ENCODE measurements around the gene MSL3.

MSL3 gene, protein sequence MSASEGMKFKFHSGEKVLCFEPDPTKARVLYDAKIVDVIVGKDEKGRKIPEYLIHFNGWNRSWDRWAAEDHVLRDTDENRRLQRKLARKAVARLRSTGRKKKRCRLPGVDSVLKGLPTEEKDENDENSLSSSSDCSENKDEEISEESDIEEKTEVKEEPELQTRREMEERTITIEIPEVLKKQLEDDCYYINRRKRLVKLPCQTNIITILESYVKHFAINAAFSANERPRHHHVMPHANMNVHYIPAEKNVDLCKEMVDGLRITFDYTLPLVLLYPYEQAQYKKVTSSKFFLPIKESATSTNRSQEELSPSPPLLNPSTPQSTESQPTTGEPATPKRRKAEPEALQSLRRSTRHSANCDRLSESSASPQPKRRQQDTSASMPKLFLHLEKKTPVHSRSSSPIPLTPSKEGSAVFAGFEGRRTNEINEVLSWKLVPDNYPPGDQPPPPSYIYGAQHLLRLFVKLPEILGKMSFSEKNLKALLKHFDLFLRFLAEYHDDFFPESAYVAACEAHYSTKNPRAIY

GRCh38 chrX:11757719-11758399, at the start of gene MSL3:
TSS of gene MSL3 (plus strand) at chrX:11758237. CDS start at chrX:11758264, 27 bp downstream.
- TF ChIP-seq, protein P1, sequence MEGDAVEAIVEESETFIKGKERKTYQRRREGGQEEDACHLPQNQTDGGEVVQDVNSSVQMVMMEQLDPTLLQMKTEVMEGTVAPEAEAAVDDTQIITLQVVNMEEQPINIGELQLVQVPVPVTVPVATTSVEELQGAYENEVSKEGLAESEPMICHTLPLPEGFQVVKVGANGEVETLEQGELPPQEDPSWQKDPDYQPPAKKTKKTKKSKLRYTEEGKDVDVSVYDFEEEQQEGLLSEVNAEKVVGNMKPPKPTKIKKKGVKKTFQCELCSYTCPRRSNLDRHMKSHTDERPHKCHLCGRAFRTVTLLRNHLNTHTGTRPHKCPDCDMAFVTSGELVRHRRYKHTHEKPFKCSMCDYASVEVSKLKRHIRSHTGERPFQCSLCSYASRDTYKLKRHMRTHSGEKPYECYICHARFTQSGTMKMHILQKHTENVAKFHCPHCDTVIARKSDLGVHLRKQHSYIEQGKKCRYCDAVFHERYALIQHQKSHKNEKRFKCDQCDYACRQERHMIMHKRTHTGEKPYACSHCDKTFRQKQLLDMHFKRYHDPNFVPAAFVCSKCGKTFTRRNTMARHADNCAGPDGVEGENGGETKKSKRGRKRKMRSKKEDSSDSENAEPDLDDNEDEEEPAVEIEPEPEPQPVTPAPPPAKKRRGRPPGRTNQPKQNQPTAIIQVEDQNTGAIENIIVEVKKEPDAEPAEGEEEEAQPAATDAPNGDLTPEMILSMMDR (IDR thresholded peaks at IDR 0.05; ENCODE audit: insufficient read depth, low read depth, low read length, missing control alignments), result no peak
- H3K4me3 ChIP-seq (ENCODE audit: low read depth, low read length), result peak within 1 kb of the TSS; percentile 70
- peak; percentile 80 for DNase-seq (ENCODE audit: low read depth)

DNA sequence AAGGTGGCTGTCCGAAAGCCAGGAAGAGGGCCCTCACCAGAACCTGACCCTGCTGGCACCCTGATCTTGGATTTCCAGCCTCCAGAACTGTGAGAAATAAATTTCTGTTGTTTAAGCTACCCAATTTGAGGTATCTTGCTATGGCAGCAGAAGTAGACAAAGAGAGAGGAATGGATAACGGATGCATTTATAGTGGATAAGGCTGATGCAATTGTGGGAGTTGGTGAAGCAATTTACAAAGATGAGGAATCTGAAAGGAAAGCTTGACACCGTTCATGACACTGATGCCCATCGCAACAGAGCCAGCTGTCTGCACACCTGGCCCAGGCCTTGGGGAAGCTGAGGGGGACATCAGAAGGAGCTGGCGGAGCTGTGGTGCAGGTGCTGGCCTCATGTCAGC, 35.7 kb upstream of the MSL3 start:
- TF ChIP-seq, protein P1 (IDR thresholded peaks at IDR 0.05; ENCODE audit: insufficient read depth, low read depth, low read length, missing control alignments), result no peak
- no peak for DNase-seq (ENCODE audit: low read depth)
- H3K4me3 ChIP-seq (ENCODE audit: low read depth, low read length), result no peak overlapping the region

GRCh38 chrX:11724122-11725017, 33.7 kb upstream of the MSL3 start:
- DNase-seq (ENCODE audit: low read depth), result peak; percentile 53

DNA sequence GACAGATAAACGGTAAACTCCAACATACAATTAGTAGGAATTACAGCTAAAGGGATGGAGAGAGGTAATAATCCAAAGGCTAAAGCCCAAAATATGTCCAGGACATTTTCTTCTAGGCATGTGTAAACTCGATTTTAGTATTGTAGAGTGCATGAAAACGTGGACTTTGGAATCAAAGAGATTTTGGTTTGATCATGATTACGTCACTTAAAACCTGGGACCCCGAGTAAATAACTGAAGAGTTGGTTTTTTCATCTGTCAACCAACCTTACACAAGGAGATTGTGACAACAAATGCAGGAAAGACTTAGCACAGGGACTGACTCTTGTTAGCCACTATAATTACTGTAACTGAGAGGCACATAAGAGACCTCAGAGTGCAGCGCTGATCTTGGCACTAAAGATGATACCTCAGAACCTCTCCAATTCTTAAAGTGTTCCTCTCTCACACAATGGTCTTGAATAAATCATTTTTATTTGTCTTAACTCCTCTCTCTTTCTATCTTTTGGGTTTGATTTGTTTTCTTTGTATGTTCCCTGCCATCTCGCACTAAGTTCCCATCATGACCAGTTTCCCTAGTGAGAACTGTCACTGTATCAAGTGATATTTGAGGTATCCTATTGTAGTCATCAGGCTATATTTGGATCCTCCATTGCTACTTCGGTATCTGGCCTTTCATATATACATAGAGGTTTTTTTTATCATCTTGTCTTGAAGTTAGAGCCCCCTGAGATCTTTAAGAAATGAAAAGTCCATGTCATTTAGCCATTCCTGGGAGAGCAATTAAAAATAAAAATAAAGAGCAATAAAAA, 32.2 kb upstream of the MSL3 start:
- TF ChIP-seq, protein P1 (IDR thresholded peaks at IDR 0.05; ENCODE audit: insufficient read depth, low read depth, low read length, missing control alignments), result no peak

More at GRCh38 chrX:11724122-11725017, 33.7 kb upstream of the MSL3 start:
- H3K4me3 ChIP-seq (ENCODE audit: low read depth, low read length), result no peak overlapping the region; the same call in 1 of the 2 replicates
- TF ChIP-seq, protein P1 (IDR thresholded peaks at IDR 0.05; ENCODE audit: insufficient read depth, low read depth, low read length, missing control alignments), result peak; percentile 58

DNA sequence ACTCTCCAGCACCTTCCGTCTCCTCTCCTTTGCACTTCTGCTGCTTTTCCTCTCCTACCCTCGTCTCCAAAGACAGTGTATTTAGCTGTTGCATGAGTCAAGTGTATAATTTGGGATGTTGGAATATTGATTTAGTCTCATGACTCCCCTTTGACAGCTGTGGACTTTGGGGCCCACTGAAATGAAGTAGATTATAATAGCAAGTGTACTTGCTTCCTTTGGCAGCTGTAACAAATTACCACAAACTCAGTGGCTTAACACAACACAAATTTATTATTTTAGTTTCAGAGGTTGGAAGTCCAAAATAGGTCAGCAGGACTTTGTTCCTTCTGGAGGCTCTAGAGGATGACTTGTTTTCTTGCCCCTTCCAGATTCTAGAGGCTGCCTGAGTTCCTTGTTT, 29.5 kb upstream of the MSL3 start:
- no peak overlapping the region for H3K4me3 ChIP-seq (ENCODE audit: low read depth, low read length)
- TF ChIP-seq, protein P1 (IDR thresholded peaks at IDR 0.05; ENCODE audit: insufficient read depth, low read depth, low read length, missing control alignments), result no peak
- no peak for DNase-seq (ENCODE audit: low read depth)

More for the DNA sequence above, 32.2 kb upstream of the MSL3 start:
- H3K4me3 ChIP-seq (ENCODE audit: low read depth, low read length), result no peak overlapping the region
- no peak for DNase-seq (ENCODE audit: low read depth)
